ENCODE measurements around the gene VTI1A.

Gene VTI1A

DNA sequence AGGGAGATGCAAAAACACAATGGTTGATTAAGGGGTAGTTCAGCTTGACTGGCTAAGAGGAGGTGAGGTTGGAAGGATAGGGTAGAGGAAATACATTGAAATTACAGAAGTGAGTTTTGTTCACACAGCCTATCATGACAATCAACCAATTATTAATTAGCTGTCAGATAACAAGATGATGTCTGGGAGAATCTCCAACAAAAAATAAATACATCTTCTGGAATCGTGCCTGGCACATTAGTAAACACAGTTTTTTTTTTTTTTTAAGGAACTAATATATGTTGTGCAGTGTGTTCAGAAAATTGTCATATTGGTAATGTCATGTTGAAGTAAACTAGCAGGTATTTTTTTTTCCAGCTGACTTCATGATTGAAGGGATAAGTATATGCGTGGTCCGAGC, 171.8 kb downstream of the VTI1A start:
- H3K36me3 ChIP-seq (ENCODE audit: control insufficient read depth in 2 of 2, insufficient read depth in 2 of 2, low read length in 2 of 2) = no peaks in the 10 kb centered on the region
- no peaks in the 10 kb centered on the region for H3K4me1 ChIP-seq (ENCODE audit: control insufficient read depth in 2 of 2, insufficient read depth in 2 of 2, low read length in 2 of 2)

DNA sequence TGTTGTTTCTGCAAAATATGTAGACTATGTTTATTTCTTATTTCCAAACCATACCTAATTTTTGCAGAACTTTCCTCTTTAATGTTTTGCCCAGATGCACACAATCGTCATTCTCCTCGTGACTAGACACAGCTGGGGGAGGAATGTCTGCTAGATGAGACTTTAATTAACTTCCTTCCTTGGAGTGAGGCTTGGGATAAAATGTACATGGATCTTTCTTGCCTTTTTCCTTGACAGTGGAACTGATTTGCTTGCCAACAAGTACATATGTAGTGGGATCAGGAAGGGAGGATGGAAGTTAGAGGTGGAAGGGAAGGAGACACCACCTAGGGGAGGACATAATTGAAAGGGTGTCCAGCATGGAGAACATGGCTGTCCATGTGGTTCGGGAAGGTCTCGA, 172.5 kb downstream of the VTI1A start:
- no peak overlapping the region for H3K9ac ChIP-seq (ENCODE audit: low read depth in 1 of 2, low read length in 2 of 2)
- no peaks in the 10 kb centered on the region for H3K9me3 ChIP-seq (ENCODE audit: control insufficient read depth in 2 of 2, low read length in 2 of 2)
- no peaks in the 10 kb centered on the region for H3K36me3 ChIP-seq (ENCODE audit: control insufficient read depth in 2 of 2, insufficient read depth in 2 of 2, low read length in 2 of 2)
- no peak overlapping the region for H3K27ac ChIP-seq (ENCODE audit: low read depth in 2 of 2, low read length in 2 of 2)
- H3K27me3 ChIP-seq (ENCODE audit: control insufficient read depth in 2 of 2, insufficient read depth in 2 of 2, low read length in 2 of 2) = no peaks in the 10 kb centered on the region
- H3K4me3 ChIP-seq (ENCODE audit: low read length in 2 of 2) = no peak overlapping the region
- no peaks in the 10 kb centered on the region for H3K4me1 ChIP-seq (ENCODE audit: control insufficient read depth in 2 of 2, insufficient read depth in 2 of 2, low read length in 2 of 2)

More for the DNA sequence above, 171.8 kb downstream of the VTI1A start:
- Histone ChIP-seq H3K9ac (ENCODE audit: low read depth in 1 of 2, low read length in 2 of 2) (no peak overlapping the region), H3K27ac (ENCODE audit: low read depth in 2 of 2, low read length in 2 of 2) (no peak overlapping the region), H3K9me3 (ENCODE audit: control insufficient read depth in 2 of 2, low read length in 2 of 2) (no peaks in the 10 kb centered on the region), H3K27me3 (ENCODE audit: control insufficient read depth in 2 of 2, insufficient read depth in 2 of 2, low read length in 2 of 2) (no peaks in the 10 kb centered on the region), H3K4me3 (ENCODE audit: low read length in 2 of 2) (no peak overlapping the region)

DNA sequence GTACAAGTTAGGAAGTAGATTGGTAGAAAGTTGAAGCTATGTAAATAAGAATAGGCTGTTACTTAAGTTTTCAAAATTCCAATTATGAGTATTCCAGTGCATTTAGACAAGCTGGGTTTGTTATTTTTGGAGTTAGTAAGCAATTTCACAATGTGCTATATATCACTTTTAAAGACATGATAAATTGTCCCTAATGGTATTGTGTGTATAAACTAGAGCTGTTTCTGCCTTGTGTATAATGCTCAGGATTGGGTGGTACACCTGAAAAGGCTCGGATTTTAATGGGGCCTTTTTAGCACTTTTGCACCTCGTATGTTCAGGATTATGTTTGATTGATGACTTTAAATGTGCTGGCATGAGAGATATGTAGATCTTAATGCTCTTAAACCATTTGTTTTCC, 175.8 kb downstream of the VTI1A start:
- no peaks in the 10 kb centered on the region for H3K4me1 ChIP-seq (ENCODE audit: control insufficient read depth in 2 of 2, insufficient read depth in 2 of 2, low read length in 2 of 2)
- H3K9ac ChIP-seq (ENCODE audit: low read depth in 1 of 2, low read length in 2 of 2) = no peak overlapping the region
- no peaks in the 10 kb centered on the region for H3K9me3 ChIP-seq (ENCODE audit: control insufficient read depth in 2 of 2, low read length in 2 of 2)
- H3K36me3 ChIP-seq (ENCODE audit: control insufficient read depth in 2 of 2, insufficient read depth in 2 of 2, low read length in 2 of 2) = no peaks in the 10 kb centered on the region
- H3K27ac ChIP-seq (ENCODE audit: low read depth in 2 of 2, low read length in 2 of 2) = no peak overlapping the region
- H3K27me3 ChIP-seq (ENCODE audit: control insufficient read depth in 2 of 2, insufficient read depth in 2 of 2, low read length in 2 of 2) = no peaks in the 10 kb centered on the region
- H3K4me3 ChIP-seq (ENCODE audit: low read length in 2 of 2) = no peak overlapping the region

DNA sequence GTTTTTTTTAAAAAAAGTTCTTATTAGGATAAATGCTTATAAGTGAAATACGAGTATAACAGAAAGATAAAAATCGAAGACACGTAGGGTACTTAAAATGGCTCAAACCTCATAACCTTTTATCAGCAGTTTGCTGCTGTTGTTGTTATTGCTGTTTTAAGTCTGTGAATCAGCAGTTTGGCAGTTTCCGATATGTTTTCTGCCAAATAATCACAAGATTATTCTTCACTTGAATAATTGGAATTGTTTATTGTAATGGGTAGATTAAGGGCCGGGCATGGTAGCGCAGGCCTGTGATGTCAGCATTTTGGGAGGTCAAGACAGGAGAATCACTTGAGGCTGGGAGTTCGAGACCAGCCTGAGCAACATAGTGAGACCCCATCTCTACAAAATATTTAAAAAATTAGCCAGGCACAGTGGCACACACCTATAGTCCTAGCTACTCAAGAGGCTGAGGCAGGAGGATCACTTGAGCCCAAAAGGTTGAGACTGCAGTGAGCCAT, 177.6 kb downstream of the VTI1A start:
- Histone ChIP-seq H3K4me1 (ENCODE audit: control insufficient read depth in 2 of 2, insufficient read depth in 2 of 2, low read length in 2 of 2) (no peaks in the 10 kb centered on the region), H3K27ac (ENCODE audit: low read depth in 2 of 2, low read length in 2 of 2) (no peak overlapping the region), H3K36me3 (ENCODE audit: control insufficient read depth in 2 of 2, insufficient read depth in 2 of 2, low read length in 2 of 2) (no peaks in the 10 kb centered on the region), H3K27me3 (ENCODE audit: control insufficient read depth in 2 of 2, insufficient read depth in 2 of 2, low read length in 2 of 2) (no peaks in the 10 kb centered on the region), H3K4me3 (ENCODE audit: low read length in 2 of 2) (no peak overlapping the region), H3K9me3 (ENCODE audit: control insufficient read depth in 2 of 2, low read length in 2 of 2) (no peaks in the 10 kb centered on the region), H3K9ac (ENCODE audit: low read depth in 1 of 2, low read length in 2 of 2) (no peak overlapping the region)

DNA sequence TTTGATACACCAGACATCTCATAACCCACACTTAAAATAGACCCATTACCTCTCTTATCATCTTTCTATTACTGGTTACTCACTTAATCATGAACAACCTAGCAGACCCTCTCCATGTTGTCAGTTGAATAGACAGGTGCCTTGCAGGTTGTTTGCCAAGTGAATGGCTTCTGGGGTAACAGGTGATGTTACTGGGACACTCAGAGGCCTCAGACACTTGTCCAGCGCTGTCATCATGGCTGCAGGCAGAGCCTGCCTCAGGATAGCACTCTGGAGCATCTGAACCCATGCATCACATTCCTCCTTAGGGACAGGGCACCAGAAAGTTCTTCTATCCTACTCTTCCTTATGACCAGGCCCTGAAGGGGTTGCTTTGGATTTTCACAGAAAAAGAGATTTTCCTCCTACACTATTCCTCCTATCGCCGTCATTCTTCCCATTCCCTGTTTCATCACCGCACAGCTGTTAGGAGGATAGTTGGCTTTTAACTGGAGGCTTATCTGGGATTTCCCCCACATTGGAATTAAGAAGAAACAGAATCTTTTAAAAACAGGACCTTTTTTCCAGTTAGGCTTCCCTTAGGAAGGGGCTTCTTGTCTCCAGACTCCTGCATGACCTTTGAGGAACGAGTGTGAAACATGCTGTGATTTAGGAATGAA, 182.1 kb downstream of the VTI1A start:
- Histone ChIP-seq H3K27me3 (ENCODE audit: control insufficient read depth in 2 of 2, insufficient read depth in 2 of 2, low read length in 2 of 2) (no peaks in the 10 kb centered on the region), H3K27ac (ENCODE audit: low read depth in 2 of 2, low read length in 2 of 2) (no peak overlapping the region)

DNA sequence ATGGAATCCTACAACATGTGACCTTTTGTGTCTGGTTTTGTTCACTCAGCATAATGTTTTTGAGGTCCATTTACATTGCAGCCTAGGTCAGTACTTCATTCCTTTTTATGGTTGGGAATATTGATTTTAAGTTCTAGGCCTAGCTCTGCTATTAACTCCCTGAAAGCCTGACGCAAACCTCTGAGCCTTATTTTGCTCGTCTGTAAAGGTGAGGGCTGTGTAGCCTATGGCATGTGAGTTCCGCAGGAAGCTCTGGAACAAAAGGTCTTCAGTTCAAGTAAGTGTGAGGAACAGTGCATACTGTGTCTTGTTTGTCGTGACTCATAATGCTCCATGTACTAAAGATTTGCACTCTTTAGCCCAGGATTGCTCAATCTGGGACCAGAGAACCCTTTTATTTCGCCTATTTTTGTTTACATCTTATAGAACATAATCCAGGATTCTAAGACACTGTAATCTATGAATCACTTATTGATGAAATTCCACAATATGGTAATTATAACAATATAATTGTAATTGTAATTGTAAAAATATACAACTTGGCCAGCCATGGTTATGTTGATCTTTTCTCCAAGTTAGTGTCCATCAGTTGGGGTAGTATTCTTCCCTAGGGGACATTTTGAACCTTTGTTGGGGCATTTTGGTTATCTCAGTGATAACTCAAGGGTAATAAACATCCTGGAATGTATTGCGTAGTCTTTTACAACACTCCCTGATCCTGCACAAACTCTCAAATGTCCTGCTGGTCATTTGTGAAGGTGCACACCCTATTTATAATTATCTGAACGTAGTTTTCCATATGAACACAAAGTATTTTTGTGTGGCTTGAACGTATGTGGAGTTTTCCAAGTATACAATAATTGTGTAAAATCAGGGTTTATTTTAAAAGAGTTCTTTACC, 184.7 kb downstream of the VTI1A start:
- no peaks in the 10 kb centered on the region for H3K36me3 ChIP-seq (ENCODE audit: control insufficient read depth in 2 of 2, insufficient read depth in 2 of 2, low read length in 2 of 2)
- no peaks in the 10 kb centered on the region for H3K9me3 ChIP-seq (ENCODE audit: control insufficient read depth in 2 of 2, low read length in 2 of 2)
- H3K27ac ChIP-seq (ENCODE audit: low read depth in 2 of 2, low read length in 2 of 2) = no peak overlapping the region
- H3K4me1 ChIP-seq (ENCODE audit: control insufficient read depth in 2 of 2, insufficient read depth in 2 of 2, low read length in 2 of 2) = no peaks in the 10 kb centered on the region
- H3K4me3 ChIP-seq (ENCODE audit: low read length in 2 of 2) = no peak overlapping the region
- no peaks in the 10 kb centered on the region for H3K27me3 ChIP-seq (ENCODE audit: control insufficient read depth in 2 of 2, insufficient read depth in 2 of 2, low read length in 2 of 2)
- H3K9ac ChIP-seq (ENCODE audit: low read depth in 1 of 2, low read length in 2 of 2) = no peak overlapping the region

More for the DNA sequence above, 182.1 kb downstream of the VTI1A start:
- Histone ChIP-seq H3K36me3 (ENCODE audit: control insufficient read depth in 2 of 2, insufficient read depth in 2 of 2, low read length in 2 of 2) (no peaks in the 10 kb centered on the region), H3K4me3 (ENCODE audit: low read length in 2 of 2) (no peak overlapping the region), H3K9ac (ENCODE audit: low read depth in 1 of 2, low read length in 2 of 2) (no peak overlapping the region), H3K4me1 (ENCODE audit: control insufficient read depth in 2 of 2, insufficient read depth in 2 of 2, low read length in 2 of 2) (no peaks in the 10 kb centered on the region), H3K9me3 (ENCODE audit: control insufficient read depth in 2 of 2, low read length in 2 of 2) (no peaks in the 10 kb centered on the region)

DNA sequence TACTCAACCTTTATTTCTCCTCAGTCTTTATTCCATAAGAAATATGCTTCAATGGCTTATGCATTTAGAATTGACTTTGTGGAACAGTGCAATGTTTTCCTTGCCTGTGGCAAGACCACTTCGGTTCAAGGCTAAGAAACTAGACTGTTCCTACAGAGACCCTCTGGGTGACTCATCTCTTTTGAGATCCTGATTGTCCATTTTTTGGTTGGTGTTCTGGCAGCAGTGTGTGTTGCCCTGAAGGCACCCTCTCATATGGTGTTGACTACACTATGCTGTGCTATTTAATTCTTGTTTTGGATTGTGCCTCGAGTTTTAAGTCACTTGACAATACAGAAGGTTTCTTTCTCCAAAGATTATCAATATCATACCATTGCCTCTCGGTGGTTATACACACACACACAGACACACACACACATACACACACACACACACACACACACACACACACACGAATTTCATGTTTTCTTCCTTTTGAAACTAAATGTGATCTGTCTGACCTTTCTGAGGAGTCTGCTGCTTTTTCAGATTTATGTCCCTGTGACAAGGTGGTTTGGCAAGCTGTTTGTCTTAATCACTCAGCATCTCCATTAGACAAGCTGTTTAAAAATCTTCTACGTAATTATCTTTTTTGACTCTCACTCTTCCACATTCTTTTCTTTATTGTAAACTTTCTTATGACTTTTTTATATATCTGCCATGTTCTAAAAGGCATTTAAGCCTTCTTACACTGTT, 187.2 kb downstream of the VTI1A start:
- no peaks in the 10 kb centered on the region for H3K36me3 ChIP-seq (ENCODE audit: control insufficient read depth in 2 of 2, insufficient read depth in 2 of 2, low read length in 2 of 2)
- no peaks in the 10 kb centered on the region for H3K9me3 ChIP-seq (ENCODE audit: control insufficient read depth in 2 of 2, low read length in 2 of 2)
- H3K9ac ChIP-seq (ENCODE audit: low read depth in 1 of 2, low read length in 2 of 2) = no peak overlapping the region
- H3K27me3 ChIP-seq (ENCODE audit: control insufficient read depth in 2 of 2, insufficient read depth in 2 of 2, low read length in 2 of 2) = no peaks in the 10 kb centered on the region
- H3K4me3 ChIP-seq (ENCODE audit: low read length in 2 of 2) = no peak overlapping the region
- H3K4me1 ChIP-seq (ENCODE audit: control insufficient read depth in 2 of 2, insufficient read depth in 2 of 2, low read length in 2 of 2) = peaks cover 0 to 3% of the 10 kb centered on the region in 2 donors
- no peak overlapping the region for H3K27ac ChIP-seq (ENCODE audit: low read depth in 2 of 2, low read length in 2 of 2)

DNA sequence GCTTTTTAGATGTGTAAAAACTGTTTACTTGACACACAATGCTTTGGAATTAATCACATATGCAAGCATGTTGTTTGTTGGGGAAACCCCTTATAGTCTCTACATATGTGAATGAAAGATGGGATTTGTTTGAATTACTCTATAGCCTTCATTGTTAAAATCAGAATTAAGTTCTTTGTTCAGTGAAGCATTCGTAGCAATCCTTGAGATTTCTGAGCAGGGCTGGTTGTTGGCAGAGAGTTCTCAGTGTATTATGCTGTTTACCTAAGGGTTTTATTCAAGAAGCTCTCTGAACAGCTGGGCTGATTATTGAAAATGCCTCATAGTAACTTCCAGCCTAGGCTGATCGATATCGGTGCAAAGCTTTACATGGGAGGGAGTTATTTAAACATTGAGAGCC, 190.9 kb downstream of the VTI1A start:
- H3K4me3 ChIP-seq (ENCODE audit: low read length in 2 of 2) = no peak overlapping the region
- H3K4me1 ChIP-seq (ENCODE audit: control insufficient read depth in 2 of 2, insufficient read depth in 2 of 2, low read length in 2 of 2) = peaks cover 0 to 3% of the 10 kb centered on the region in 2 donors
- H3K27me3 ChIP-seq (ENCODE audit: control insufficient read depth in 2 of 2, insufficient read depth in 2 of 2, low read length in 2 of 2) = no peaks in the 10 kb centered on the region
- H3K9ac ChIP-seq (ENCODE audit: low read depth in 1 of 2, low read length in 2 of 2) = no peak overlapping the region
- H3K9me3 ChIP-seq (ENCODE audit: control insufficient read depth in 2 of 2, low read length in 2 of 2) = no peaks in the 10 kb centered on the region
- H3K27ac ChIP-seq (ENCODE audit: low read depth in 2 of 2, low read length in 2 of 2) = no peak overlapping the region
- H3K36me3 ChIP-seq (ENCODE audit: control insufficient read depth in 2 of 2, insufficient read depth in 2 of 2, low read length in 2 of 2) = no peaks in the 10 kb centered on the region

DNA sequence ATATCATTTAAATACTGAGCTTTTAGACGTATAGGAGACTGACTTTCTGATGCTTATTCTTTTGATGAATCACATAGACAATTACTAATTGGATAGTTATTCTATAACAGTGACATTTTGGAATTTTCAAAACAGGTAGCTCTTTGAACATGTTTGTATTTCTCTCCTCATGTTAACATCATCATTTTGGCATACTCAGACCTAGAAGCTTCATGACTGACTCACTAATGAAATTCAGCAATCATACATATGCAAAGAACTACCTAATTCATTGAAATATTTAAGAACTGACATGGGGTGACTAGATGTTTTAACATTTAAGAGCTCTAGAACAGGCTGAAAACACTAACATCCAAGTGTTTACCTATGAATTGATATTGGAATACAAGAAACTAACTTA, 192.3 kb downstream of the VTI1A start:
- no peak overlapping the region for H3K4me3 ChIP-seq (ENCODE audit: low read length in 2 of 2)
- H3K4me1 ChIP-seq (ENCODE audit: control insufficient read depth in 2 of 2, insufficient read depth in 2 of 2, low read length in 2 of 2) = peaks cover 0 to 3% of the 10 kb centered on the region in 2 donors
- H3K9me3 ChIP-seq (ENCODE audit: control insufficient read depth in 2 of 2, low read length in 2 of 2) = no peaks in the 10 kb centered on the region
- H3K27me3 ChIP-seq (ENCODE audit: control insufficient read depth in 2 of 2, insufficient read depth in 2 of 2, low read length in 2 of 2) = no peaks in the 10 kb centered on the region
- H3K9ac ChIP-seq (ENCODE audit: low read depth in 1 of 2, low read length in 2 of 2) = no peak overlapping the region
- no peak overlapping the region for H3K27ac ChIP-seq (ENCODE audit: low read depth in 2 of 2, low read length in 2 of 2)
- no peaks in the 10 kb centered on the region for H3K36me3 ChIP-seq (ENCODE audit: control insufficient read depth in 2 of 2, insufficient read depth in 2 of 2, low read length in 2 of 2)

DNA sequence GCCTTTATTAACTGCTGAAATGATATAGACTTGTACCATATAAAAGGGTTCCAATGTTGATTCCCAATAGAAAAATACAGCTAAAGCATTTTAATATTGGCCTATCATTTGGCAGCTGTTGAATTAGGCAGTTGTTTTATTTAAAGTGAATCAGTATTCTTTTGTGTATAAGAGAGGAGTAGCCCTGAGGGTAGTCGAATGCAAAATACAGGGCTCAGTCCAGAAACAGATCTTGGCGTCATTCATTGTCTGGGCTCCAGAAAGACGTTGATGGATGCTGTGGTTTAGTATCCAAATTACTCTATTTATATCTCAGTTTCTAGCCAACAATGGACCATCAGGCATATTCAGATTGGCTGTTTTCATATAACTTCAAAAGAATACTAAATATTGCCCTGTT, 193.6 kb downstream of the VTI1A start:
- Histone ChIP-seq H3K27ac (ENCODE audit: low read depth in 2 of 2, low read length in 2 of 2) (no peak overlapping the region), H3K9me3 (ENCODE audit: control insufficient read depth in 2 of 2, low read length in 2 of 2) (no peaks in the 10 kb centered on the region), H3K9ac (ENCODE audit: low read depth in 1 of 2, low read length in 2 of 2) (no peak overlapping the region), H3K4me3 (ENCODE audit: low read length in 2 of 2) (no peak overlapping the region), H3K36me3 (ENCODE audit: control insufficient read depth in 2 of 2, insufficient read depth in 2 of 2, low read length in 2 of 2) (no peaks in the 10 kb centered on the region), H3K27me3 (ENCODE audit: control insufficient read depth in 2 of 2, insufficient read depth in 2 of 2, low read length in 2 of 2) (no peaks in the 10 kb centered on the region), H3K4me1 (ENCODE audit: control insufficient read depth in 2 of 2, insufficient read depth in 2 of 2, low read length in 2 of 2) (peaks cover 0 to 3% of the 10 kb centered on the region in 2 donors)
